ENCODE results near the gene PRKN. TPM values are rescaled to one million over a fixed set of nuclear protein-coding genes. Genes with fewer than 3 reads are reported as not detected.

The PRKN gene
- total and polyA plus RNA-seq, 9 of the 15 experiments (the other 6 are each of a cell fraction or from before 2014, with no cell fraction given), result 0.03 to 0.96 (median 0.15) TPM; not detected in 2

DNA sequence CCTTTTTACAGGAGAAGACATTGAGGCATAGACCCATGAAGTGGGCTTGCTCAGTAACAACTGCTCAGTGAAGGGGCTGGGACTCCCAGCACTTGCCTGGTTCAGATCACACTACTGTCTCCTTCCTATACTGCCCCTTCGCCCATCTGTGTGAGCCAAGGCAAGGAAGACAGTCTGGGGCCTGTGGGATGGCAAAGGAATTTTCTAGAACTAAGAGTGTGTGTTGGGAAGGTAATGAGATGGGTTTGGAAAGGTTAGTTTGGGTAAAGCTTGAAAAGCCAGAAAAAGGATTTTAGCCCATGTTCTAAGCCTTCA, 1240.4 kb downstream of the PRKN start (continued):
- TF ChIP-seq, protein P1, sequence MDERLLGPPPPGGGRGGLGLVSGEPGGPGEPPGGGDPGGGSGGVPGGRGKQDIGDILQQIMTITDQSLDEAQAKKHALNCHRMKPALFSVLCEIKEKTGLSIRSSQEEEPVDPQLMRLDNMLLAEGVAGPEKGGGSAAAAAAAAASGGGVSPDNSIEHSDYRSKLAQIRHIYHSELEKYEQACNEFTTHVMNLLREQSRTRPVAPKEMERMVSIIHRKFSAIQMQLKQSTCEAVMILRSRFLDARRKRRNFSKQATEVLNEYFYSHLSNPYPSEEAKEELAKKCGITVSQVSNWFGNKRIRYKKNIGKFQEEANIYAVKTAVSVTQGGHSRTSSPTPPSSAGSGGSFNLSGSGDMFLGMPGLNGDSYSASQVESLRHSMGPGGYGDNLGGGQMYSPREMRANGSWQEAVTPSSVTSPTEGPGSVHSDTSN (CRISPR knock-in tag; IDR thresholded peaks at IDR 0.05; ENCODE audit: low read depth), result no peak
- TF ChIP-seq, protein P1 (tag; conservative IDR thresholded peaks at IDR 0.05; ENCODE audit: low read depth), result no peak

DNA sequence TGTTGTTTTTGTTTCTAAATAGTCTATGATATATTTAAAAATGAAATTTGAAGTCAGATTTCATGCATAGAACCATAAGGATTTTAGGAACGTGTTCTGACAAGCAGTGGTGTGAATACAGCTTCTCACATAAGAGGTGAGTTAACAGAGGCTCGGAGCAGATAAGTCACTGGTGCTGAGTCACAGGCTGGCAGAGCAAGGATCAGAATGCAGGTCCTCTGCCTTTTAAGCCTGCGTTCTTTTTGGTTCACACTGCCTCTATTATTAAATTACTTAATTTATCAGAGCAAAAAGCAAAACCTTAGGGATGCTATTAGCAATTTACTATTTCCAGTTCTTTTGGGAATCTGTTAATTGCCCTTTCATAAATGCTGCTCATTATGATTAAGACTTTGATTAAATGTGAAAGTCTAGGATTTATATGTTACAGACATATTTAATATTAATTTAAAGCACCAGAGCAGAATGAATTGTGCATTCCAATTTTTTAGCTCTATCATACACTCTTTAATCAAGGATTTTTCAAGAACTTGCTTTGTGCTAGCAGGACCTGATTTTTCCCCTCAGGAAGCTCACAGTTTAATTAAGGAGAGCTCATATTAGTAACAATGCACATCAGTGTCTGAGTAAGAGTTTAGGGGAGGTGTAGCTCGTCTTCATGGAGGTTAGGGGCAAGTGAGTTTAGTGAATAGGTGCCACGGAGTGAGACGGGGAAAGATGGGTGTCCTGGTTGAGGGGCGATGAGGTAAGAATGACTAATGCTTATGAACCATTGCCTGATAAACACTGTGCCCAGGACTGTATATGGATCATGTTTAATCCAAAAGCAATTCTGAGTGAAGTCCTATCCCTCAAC, 1241.0 kb downstream of the PRKN start:
- H3K9ac ChIP-seq (ENCODE audit: insufficient read depth in 1 of 2, low read depth in 2 of 2, low read length in 2 of 2), result no peak overlapping the region
- H2AFZ ChIP-seq (ENCODE audit: low read depth, low read length), result no peak overlapping the region
- peak in 2 of 4 experiments; percentile 14 to 18 for DNase-seq (ENCODE audit: extremely low read depth in 1 of 4, low spot score in 3 of 4)
- H3K4me2 ChIP-seq (ENCODE audit: insufficient read depth, low read length), result no peak overlapping the region
- BruUV-seq (replicated peaks), result no TSS peak
- H3K9me3 ChIP-seq (replicated peaks; ENCODE audit: control insufficient read depth, insufficient read depth, low read depth, low read length), result no peaks in the 10 kb centered on the region
- no peak for ATAC-seq
- H3K27ac ChIP-seq (ENCODE audit: extremely low read depth, low read depth, low read length), result no peak overlapping the region
- H3K4me3 ChIP-seq, result no peak overlapping the region
- H3K36me3 ChIP-seq (ENCODE audit: control insufficient read depth, insufficient read depth, low read length), result no peaks in the 10 kb centered on the region
- intact Hi-C loops (cut with micrococcal nuclease) (no loop called here), in situ Hi-C loops (cut with MboI) (no loop called here)
- peak; percentile 61 for TF ChIP-seq NFE2 (IDR thresholded peaks at IDR 0.05; ENCODE audit: low read depth)
- no peak for TF ChIP-seq CHCHD3 (CRISPR knock-in tag; IDR thresholded peaks at IDR 0.05)
- TF ChIP-seq, protein P2, sequence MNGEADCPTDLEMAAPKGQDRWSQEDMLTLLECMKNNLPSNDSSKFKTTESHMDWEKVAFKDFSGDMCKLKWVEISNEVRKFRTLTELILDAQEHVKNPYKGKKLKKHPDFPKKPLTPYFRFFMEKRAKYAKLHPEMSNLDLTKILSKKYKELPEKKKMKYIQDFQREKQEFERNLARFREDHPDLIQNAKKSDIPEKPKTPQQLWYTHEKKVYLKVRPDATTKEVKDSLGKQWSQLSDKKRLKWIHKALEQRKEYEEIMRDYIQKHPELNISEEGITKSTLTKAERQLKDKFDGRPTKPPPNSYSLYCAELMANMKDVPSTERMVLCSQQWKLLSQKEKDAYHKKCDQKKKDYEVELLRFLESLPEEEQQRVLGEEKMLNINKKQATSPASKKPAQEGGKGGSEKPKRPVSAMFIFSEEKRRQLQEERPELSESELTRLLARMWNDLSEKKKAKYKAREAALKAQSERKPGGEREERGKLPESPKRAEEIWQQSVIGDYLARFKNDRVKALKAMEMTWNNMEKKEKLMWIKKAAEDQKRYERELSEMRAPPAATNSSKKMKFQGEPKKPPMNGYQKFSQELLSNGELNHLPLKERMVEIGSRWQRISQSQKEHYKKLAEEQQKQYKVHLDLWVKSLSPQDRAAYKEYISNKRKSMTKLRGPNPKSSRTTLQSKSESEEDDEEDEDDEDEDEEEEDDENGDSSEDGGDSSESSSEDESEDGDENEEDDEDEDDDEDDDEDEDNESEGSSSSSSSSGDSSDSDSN (IDR thresholded peaks at IDR 0.05; ENCODE audit: borderline replicate concordance in 1 of 2, low read depth in 2 of 2, low read length in 2 of 2), result no peak
- no peak for TF ChIP-seq MEF2A (IDR thresholded peaks at IDR 0.05; ENCODE audit: control insufficient read depth, low read depth, low read length)
- no peak for TF ChIP-seq ZNF165 (CRISPR knock-in tag; IDR thresholded peaks at IDR 0.05; ENCODE audit: borderline replicate concordance)
- CTCF ChIA-PET (ENCODE audit: low intra/inter-chr PET ratio), result no interaction called here
- FAIRE-seq, result peak; percentile 46
- no peaks in the 10 kb centered on the region for H4K20me1 ChIP-seq (replicated peaks; ENCODE audit: control insufficient read depth, insufficient read depth, low read length)
- POLR2A ChIA-PET, result no interaction called here
- no peaks in the 10 kb centered on the region for H3K9me1 ChIP-seq (ENCODE audit: control insufficient read depth, insufficient read depth, low read length)
- H3K4me1 ChIP-seq (replicated peaks in 1 of 2; ENCODE audit: control insufficient read depth in 2 of 2, insufficient read depth in 2 of 2, low read length in 2 of 2), result no peaks in the 10 kb centered on the region
- WGBS (ENCODE audit: insufficient coverage, low coverage, missing lambda C conversion rate), result 0% methylated on average over 7 of the region's 7 CpGs
- no peaks in the 10 kb centered on the region for H3K79me2 ChIP-seq (ENCODE audit: control insufficient read depth, insufficient read depth, low read length)
- peaks cover 4 to 5% of the 10 kb centered on the region in 2 experiments; a peak in 1 of 5 replicates for H3K27me3 ChIP-seq (ENCODE audit: control insufficient read depth in 2 of 2, insufficient read depth in 2 of 2, low read length in 2 of 2)
